K562 (cell line): ENCODE data around the gene TUBB4B. TPM values are rescaled to one million over a fixed set of nuclear protein-coding genes. Genes with fewer than 3 reads are reported as not detected.

Experiments
- ATAC-seq: fragments of 200-7000 bp; cut with Tn5 transposase; 3 replicates; pipeline ENCODE4 v1.9.1; 2020; ENCODE audit warnings: moderate library complexity
- BruUV-seq: library from RNA; stranded (reverse); fragments of 400-500 nt; replicated peaks from 2 replicates; lab custom pipeline; 2021; lab: Mats Ljungman, UMichigan
- CTCF ChIA-PET: fragments of 300-600 bp; formaldehyde crosslinking; extraction: SDS; loops from one replicate; lab custom pipeline; 2021; ENCODE audit warnings: low intra/inter-chr PET ratio; lab: Yijun Ruan, JAX
- POLR2A ChIA-PET: fragments of 300-600, 350-650 bp; sonication (Branson Sonifier 250); formaldehyde crosslinking; extraction: SDS; loops from one replicate; lab custom pipeline; 2021; ENCODE audit warnings: antibody characterized with exemption, inconsistent platforms; lab: Yijun Ruan, JAX
- DNase-seq, 4 experiments: peaks; one replicate each; pipeline versions ENCODE4 v3.0.0 to v3.0.0-alpha.2; 2011 to 2018; ENCODE audit warnings: low spot score in 3 of 4, mixed read lengths in 3 of 4; ENCODE audit errors: extremely low read depth in 1 of 4
- FAIRE-seq: peaks from 2 replicates; lab custom pipeline; 2011; peaks lifted over from hg19 to GRCh38; lab: Jason Lieb, UNC
- H2AFZ ChIP-seq: 2 replicates; pipeline ENCODE4 v1.6.0; 2011; ENCODE audit warnings: low read depth, low read length, control low read depth, inconsistent platforms
- H3K27ac ChIP-seq: fragments of 200-600 bp; 3 replicates; pipeline ENCODE4 v1.8.0; 2011; ENCODE audit warnings: low read depth, mild to moderate bottlenecking, control low read depth, inconsistent platforms, low read length, moderate library complexity, mixed read lengths; ENCODE audit errors: extremely low read depth
- H3K27me3 ChIP-seq, 2 experiments: fragments of 300-600 bp in 1 of 2; 2 replicates in 1 of 2; 3 replicates in 1 of 2; pipeline versions ENCODE4 v1.6.0 to v1.8.0; 2011; ENCODE audit warnings: inconsistent platforms in 2 of 2, low read length in 2 of 2, mild to moderate bottlenecking in 1 of 2, mixed read lengths in 1 of 2, moderate library complexity in 1 of 2; ENCODE audit not compliant: control insufficient read depth in 2 of 2, insufficient read depth in 2 of 2
- H3K36me3 ChIP-seq: fragments of 300-600 bp; 3 replicates; pipeline ENCODE4 v1.8.0; 2011; ENCODE audit warnings: mild to moderate bottlenecking, low read length, inconsistent platforms; ENCODE audit not compliant: control insufficient read depth, insufficient read depth
- H3K4me1 ChIP-seq, 2 experiments: fragments of 200-600 bp in 1 of 2; replicated peaks in 1 of 2; 2 replicates in 1 of 2; 3 replicates in 1 of 2; pipeline versions ENCODE4 v1.5.1 to v1.8.0; 2011; ENCODE audit warnings: inconsistent platforms in 2 of 2, low read length in 2 of 2, mild to moderate bottlenecking in 1 of 2, mixed read lengths in 1 of 2, moderate library complexity in 1 of 2; ENCODE audit not compliant: control insufficient read depth in 2 of 2, insufficient read depth in 2 of 2
- H3K4me2 ChIP-seq: 2 replicates; pipeline ENCODE4 v1.6.1; 2011; ENCODE audit warnings: low read length, control low read depth, inconsistent platforms, mixed read lengths; ENCODE audit not compliant: insufficient read depth
- H3K4me3 ChIP-seq: fragments of 200-600 bp; sonication (generic), shearing (Covaris generic); 2 replicates; pipeline ENCODE4 v1.5.1; 2016; ENCODE audit warnings: control low read depth, inconsistent platforms
- H3K79me2 ChIP-seq: fragments of 200-600 bp; 3 replicates; pipeline ENCODE4 v1.8.0; 2011; ENCODE audit warnings: low read length, inconsistent platforms; ENCODE audit not compliant: control insufficient read depth, insufficient read depth
- H3K9ac ChIP-seq, 2 experiments: 2 replicates each; pipeline versions ENCODE4 v1.6.0 to v1.6.1; 2011; ENCODE audit warnings: low read depth in 2 of 2, low read length in 2 of 2, control low read depth in 1 of 2, inconsistent platforms in 1 of 2, mild to moderate bottlenecking in 1 of 2, mixed read lengths in 1 of 2; ENCODE audit not compliant: insufficient read depth in 1 of 2
- H3K9me1 ChIP-seq: one replicate; pipeline ENCODE4 v1.6.0; 2011; ENCODE audit warnings: inconsistent platforms, mild to moderate bottlenecking, low read length, moderate library complexity; ENCODE audit not compliant: control insufficient read depth, insufficient read depth
- H3K9me3 ChIP-seq: replicated peaks from 2 replicates; pipeline ENCODE4 v1.5.1; 2011; ENCODE audit warnings: low read depth, low read length, inconsistent platforms; ENCODE audit not compliant: control insufficient read depth, insufficient read depth
- H4K20me1 ChIP-seq: replicated peaks from 2 replicates; pipeline ENCODE4 v1.6.1; 2011; ENCODE audit warnings: low read length, inconsistent platforms, mixed read lengths; ENCODE audit not compliant: control insufficient read depth, insufficient read depth
- E2F6 ChIP-seq, 2 experiments: IDR thresholded peaks; 2 replicates each; pipeline ENCODE4 v1.6.1; 2011; ENCODE audit warnings: borderline replicate concordance in 1 of 2, control low read depth in 1 of 2, low read depth in 1 of 2, low read length in 1 of 2, mild to moderate bottlenecking in 1 of 2, mixed read lengths in 1 of 2, moderate library complexity in 1 of 2; ENCODE audit not compliant: insufficient read depth in 1 of 2, insufficient read length in 1 of 2, poor library complexity in 1 of 2, severe bottlenecking in 1 of 2; ENCODE audit errors: extremely low read depth in 1 of 2
- EGR1 ChIP-seq: fragments of 450-650 bp; conservative IDR thresholded peaks from 2 replicates; pipeline ENCODE4 v1.6.1; 2017; ENCODE audit warnings: mild to moderate bottlenecking
- PKNOX1 ChIP-seq: fragments of 450-650 bp; IDR thresholded peaks from 2 replicates; pipeline ENCODE4 v1.6.1; 2016
- ZNF354B ChIP-seq: fragments of 250-450 bp; sonication (Bioruptor Pico); IDR thresholded peaks from 2 replicates; pipeline ENCODE4 v1.4.0; 2020
- ZNF41 ChIP-seq: fragments of 250-450 bp; sonication (Bioruptor Pico); conservative IDR thresholded peaks from 2 replicates; pipeline ENCODE4 v1.4.0; 2020; ENCODE audit warnings: mild to moderate bottlenecking
- WGBS: fragments of 100-300 bp; shearing (Covaris generic); methylation state at CpG from one replicate; pipeline ENCODE4 v1.1.6; 2016; ENCODE audit warnings: low coverage, mixed read lengths; ENCODE audit not compliant: insufficient coverage; ENCODE audit errors: missing lambda C conversion rate; 5-methylcytosine and 5-hydroxymethylcytosine counted together
- in situ Hi-C: fragments of 300-500 bp; cut with MboI; formaldehyde crosslinking; loops from 4 replicates; pipeline ENCODE4 v1.15.0; 2018; ENCODE audit warnings: inconsistent platforms, mixed read lengths
- intact Hi-C: fragments of 100-400 bp; cut with micrococcal nuclease; formaldehyde crosslinking; loops from 2 replicates; pipeline ENCODE4 v1.14.2; 2022
- polyA plus RNA-seq, 8 experiments: library from polyadenylated mRNA; depleted of rRNA in 4 of 8; stranded (reverse) in 5 of 8; unstranded in 3 of 8; fragments of >200 nt; fragmentation: Nextera tagmentation in 2 of 8; fragmentation: Illumina TruSeq in 1 of 8; extraction: Ambion mirVana in 2 of 8; extraction: Trizol in 1 of 8; gene quantifications; 2 replicates each; pipeline versions ENCODE4 v1.2.1 to v1.2.3, GENCODE V29; 2011 to 2014; ENCODE audit warnings: inconsistent platforms in 1 of 8, missing spikeins in 1 of 8
- total RNA-seq, 7 experiments: library from RNA; depleted of rRNA in 6 of 7; stranded (reverse); fragments of >200 nt in 6 of 7; fragmentation: Illumina TruSeq in 2 of 7; extraction: Trizol in 2 of 7; gene quantifications; 2 replicates each; pipeline versions ENCODE4 v1.2.1 to v1.2.3, GENCODE V29; 2011 to 2021; ENCODE audit warnings: low replicate concordance in 1 of 7

The TUBB4B gene
- total and polyA plus RNA-seq, 9 of the 15 experiments (the other 6 are each of a cell fraction or from before 2014, with no cell fraction given): 24.1 to 443 (median 268) TPM

- Histone ChIP-seq H3K9me1 (no peaks in the 10 kb centered on the region), H3K27ac (no peak overlapping the region), H3K9ac (peak overlapping the region in 1 of 2 experiments; percentile 95; a peak in 2 of 4 replicates), H3K4me3 (no peak overlapping the region), H2AFZ (no peak overlapping the region), H3K27me3 (no peaks in the 10 kb centered on the region), H3K36me3 (peaks cover 14% of the 10 kb centered on the region), H3K4me2 (0 out of 2 replicates have a peak overlapping the region, but pooled peaks have one; percentile 97), H3K9me3 (no peaks in the 10 kb centered on the region), H3K79me2 (peaks cover 33% of the 10 kb centered on the region), H3K4me1 (peaks cover 13 to 70% of the 10 kb centered on the region in 2 experiments), H4K20me1 (no peaks in the 10 kb centered on the region; the same call in 1 of the 2 replicates)
- in situ Hi-C loops (no loop called here), intact Hi-C loops (no loop called here)
- TF ChIP-seq E2F6 (IDR thresholded peaks at IDR 0.05; ENCODE audit: borderline replicate concordance in 1 of 2, extremely low read depth in 1 of 2, insufficient read depth in 1 of 2, insufficient read length in 1 of 2, low read depth in 1 of 2, low read length in 1 of 2, poor library complexity in 1 of 2, severe bottlenecking in 1 of 2) (peak in 1 of 2 experiments; percentile 10), EGR1 (0 out of 2 replicates have a peak, but pooled peaks have one; percentile 22), PKNOX1 (peak; percentile 85), ZNF41 (CRISPR knock-in tag) (no peak), ZNF354B (CRISPR knock-in tag) (no peak)
- no peak for FAIRE-seq
- peak; percentile 44 for ATAC-seq
- CTCF ChIA-PET: no interaction called here
- no TSS peak for BruUV-seq
- 82% methylated on average over 28 of the region's 35 CpGs for WGBS
- peak; percentile 48 to 56 (median 52) for DNase-seq
- POLR2A ChIA-PET: interaction anchor here (0.6 to 8.3 kb wide), 4 partner anchors 10 to 123 kb away, joined by 3 to 221 read pairs (median 4); partner anchors contain the start of gene TUBB4B
These were observed 11.7 kb downstream of the TUBB4B start for GRCh38 chr9:137252555-137253506.
